Cardiac muscle cell (in vitro differentiated cells and primary cell): ENCODE measurements around the gene PCGF3. TPM values are rescaled to one million over a fixed set of nuclear protein-coding genes. Genes with fewer than 3 reads are reported as not detected.
A peak's percentile ranks its signal among the peaks of the same experiment; 100 is the strongest.

Experiments
- DNase-seq, 2 donors: peaks; one replicate each; pipeline versions ENCODE4 v3.0.0 to v3.0.0-alpha.2; 2010 to 2017; ENCODE audit warnings: low read depth in 1 of 2, low spot score in 1 of 2
- H3K27ac ChIP-seq: fragments of 200-600 bp; sonication (generic); 2 replicates; pipeline ENCODE4 v1.5.1; 2016
- H3K27me3 ChIP-seq: fragments of 200-600 bp; sonication (generic); 2 replicates; pipeline ENCODE4 v1.6.0; 2016; ENCODE audit warnings: control low read depth
- H3K36me3 ChIP-seq: fragments of 200-600 bp; sonication (generic); 2 replicates; pipeline ENCODE4 v1.5.1; 2016; ENCODE audit warnings: control low read depth
- H3K4me1 ChIP-seq: fragments of 200-600 bp; sonication (generic); 2 replicates; pipeline ENCODE4 v1.8.1; 2017; ENCODE audit warnings: low read depth, mild to moderate bottlenecking, mixed run types
- H3K4me3 ChIP-seq: fragments of 200-600 bp; sonication (generic); 2 replicates; pipeline ENCODE4 v1.5.1; 2016; ENCODE audit warnings: mild to moderate bottlenecking
- H3K9me3 ChIP-seq: fragments of 200-600 bp; sonication (generic); 2 replicates; pipeline ENCODE4 v1.5.1; 2017; ENCODE audit warnings: low read depth, mild to moderate bottlenecking, control low read depth
- CTCF ChIP-seq: IDR thresholded peaks from 2 replicates; pipeline ENCODE4 v1.5.1; 2012; ENCODE audit warnings: low read depth, mild to moderate bottlenecking, low read length
- polyA plus RNA-seq: library from polyadenylated mRNA; unstranded; fragments of >200 nt; fragmentation: Nextera tagmentation; extraction: Ambion mirVana; gene quantifications from 2 replicates; pipeline ENCODE4 v1.2.1, GENCODE V29; 2016
- total RNA-seq: library from RNA; depleted of rRNA; stranded (reverse); fragments of >200 nt; gene quantifications from 2 replicates; pipeline ENCODE4 v1.2.3, GENCODE V29; 2016

Gene PCGF3
- total and polyA plus RNA-seq, 2 experiments from 2014 or later: 32.8 to 118 TPM

- DNase-seq: no peak
- TF ChIP-seq CTCF: no peak
- no peaks in the 10 kb centered on the region for H3K36me3 ChIP-seq
- H3K4me3 ChIP-seq: peak overlapping the region; percentile 14
- no peaks in the 10 kb centered on the region for H3K9me3 ChIP-seq
- H3K27ac ChIP-seq: no peak overlapping the region
- H3K4me1 ChIP-seq: no peaks in the 10 kb centered on the region
- H3K27me3 ChIP-seq: peaks cover 72% of the 10 kb centered on the region
Measured at GRCh38 chr4:794900-795725, 89.5 kb downstream of the PCGF3 start.

GRCh38 chr4:795726-796119, 90.1 kb downstream of the PCGF3 start:
- no peaks in the 10 kb centered on the region for H3K9me3 ChIP-seq
- no peak overlapping the region for H3K27ac ChIP-seq
- no peak overlapping the region for H3K4me3 ChIP-seq
- no peak for TF ChIP-seq CTCF
- H3K4me1 ChIP-seq: no peaks in the 10 kb centered on the region
- H3K27me3 ChIP-seq: peaks cover 67% of the 10 kb centered on the region
- H3K36me3 ChIP-seq: no peaks in the 10 kb centered on the region
- DNase-seq: no peak

- no peaks in the 10 kb centered on the region for H3K9me3 ChIP-seq
Measured at GRCh38 chr4:796206-796605, 90.6 kb downstream of the PCGF3 start.

GRCh38 chr4:797066-797465, 91.4 kb downstream of the PCGF3 start:
- TF ChIP-seq CTCF: no peak
- H3K27me3 ChIP-seq: peaks cover 59% of the 10 kb centered on the region

More at GRCh38 chr4:796206-796605, 90.6 kb downstream of the PCGF3 start:
- H3K4me3 ChIP-seq: no peak overlapping the region
- H3K27me3 ChIP-seq: peaks cover 64% of the 10 kb centered on the region
- no peak overlapping the region for H3K27ac ChIP-seq
- no peak for TF ChIP-seq CTCF
- no peaks in the 10 kb centered on the region for H3K36me3 ChIP-seq
- no peak for DNase-seq
- no peaks in the 10 kb centered on the region for H3K4me1 ChIP-seq

GRCh38 chr4:801436-802124, 95.9 kb downstream of the PCGF3 start:
- Histone ChIP-seq H3K4me1 (no peaks in the 10 kb centered on the region), H3K4me3 (no peak overlapping the region), H3K27ac (no peak overlapping the region), H3K27me3 (peaks cover 17% of the 10 kb centered on the region), H3K36me3 (no peaks in the 10 kb centered on the region), H3K9me3 (no peaks in the 10 kb centered on the region)
- DNase-seq: no peak
- TF ChIP-seq CTCF: no peak

More at GRCh38 chr4:797066-797465, 91.4 kb downstream of the PCGF3 start:
- Histone ChIP-seq H3K4me1 (no peaks in the 10 kb centered on the region), H3K27ac (no peak overlapping the region), H3K9me3 (no peaks in the 10 kb centered on the region), H3K4me3 (no peak overlapping the region), H3K36me3 (no peaks in the 10 kb centered on the region)
- no peak for DNase-seq
